ENCODE results near the gene LENG8. TPM values are rescaled to one million over a fixed set of nuclear protein-coding genes. Genes with fewer than 3 reads are reported as not detected.
A peak's percentile ranks its signal among the peaks of the same experiment; 100 is the strongest.

The LENG8 gene
- total RNA-seq, 2 experiments from 2014 or later: 610 to 639 TPM

- Histone ChIP-seq H3K9me3 (ENCODE audit: control insufficient read depth in 1 of 2, insufficient read depth in 1 of 2, low read length in 2 of 2) (no peaks in the 10 kb centered on the region), H3K4me3 (ENCODE audit: low read length) (no peak overlapping the region), H3K27me3 (ENCODE audit: control insufficient read depth in 1 of 2, insufficient read depth in 2 of 2, low read length in 2 of 2) (peaks cover 12 to 15% of the 10 kb centered on the region in 2 experiments), H3K27ac (ENCODE audit: low read depth in 1 of 2, low read length in 2 of 2) (no peak overlapping the region), H3K4me1 (ENCODE audit: insufficient read depth, low read length) (peaks cover 24% of the 10 kb centered on the region), H3K36me3 (ENCODE audit: insufficient read depth, low read length) (peaks cover 3% of the 10 kb centered on the region)
- ATAC-seq (ENCODE audit: poor library complexity): no peak
- Mint-ChIP-seq H3K36me3 (ENCODE audit: low read depth) (no peaks in the 10 kb centered on the region), H3K4me3 (no peak overlapping the region), H3K9me3 (no peaks in the 10 kb centered on the region), H3K27me3 (peaks cover 5% of the 10 kb centered on the region), H3K4me1 (ENCODE audit: low read depth) (peaks cover 32% of the 10 kb centered on the region), H3K27ac (no peak overlapping the region)
- DNase-seq: no peak
- intact Hi-C loops (cut with DNase I, micrococcal nuclease): no loop called here
- ChIA-PET CTCF (no interaction called here), POLR2A (interaction anchor here (1.6 kb wide), 1 partner anchor 14 kb away, joined by 4 read pairs; no protein-coding TSS in a partner anchor)
- TF ChIP-seq CTCF (IDR thresholded peaks at IDR 0.05): no peak
These were observed 15.3 kb upstream of the LENG8 start for GRCh38 chr19:54433697-54434096.

GRCh38 chr19:54434112-54434872 is 14.7 kb upstream of the LENG8 start:
- ATAC-seq (ENCODE audit: poor library complexity) (no peak), DNase-seq (peak in 1 of 14 experiments; percentile 20)
- ChIA-PET POLR2A (interaction anchor here (1.6 kb wide), 1 partner anchor 13 kb away, joined by 4 read pairs; no protein-coding TSS in a partner anchor), CTCF (no interaction called here)
- H3K9me3 ChIP-seq (ENCODE audit: control insufficient read depth in 1 of 2, insufficient read depth in 1 of 2, low read length in 2 of 2): no peaks in the 10 kb centered on the region
- H3K4me3 Mint-ChIP-seq: no peak overlapping the region
- H3K27ac ChIP-seq (ENCODE audit: low read depth in 1 of 2, low read length in 2 of 2): no peak overlapping the region
- peaks cover 3% of the 10 kb centered on the region for H3K36me3 ChIP-seq (ENCODE audit: insufficient read depth, low read length)
- intact Hi-C loops (cut with DNase I, micrococcal nuclease): no loop called here
- H3K27ac Mint-ChIP-seq: no peak overlapping the region
- no peak for TF ChIP-seq CTCF (IDR thresholded peaks at IDR 0.05)
- H3K9me3 Mint-ChIP-seq: no peaks in the 10 kb centered on the region
- peaks cover 2% of the 10 kb centered on the region for H3K27me3 Mint-ChIP-seq
- H3K4me1 ChIP-seq (ENCODE audit: insufficient read depth, low read length): peaks cover 24% of the 10 kb centered on the region
- H3K36me3 Mint-ChIP-seq (ENCODE audit: low read depth): no peaks in the 10 kb centered on the region
- H3K4me3 ChIP-seq (ENCODE audit: low read length): no peak overlapping the region
- peaks cover 35% of the 10 kb centered on the region for H3K4me1 Mint-ChIP-seq (ENCODE audit: low read depth)
- peaks cover 7 to 11% of the 10 kb centered on the region in 2 experiments for H3K27me3 ChIP-seq (ENCODE audit: control insufficient read depth in 1 of 2, insufficient read depth in 2 of 2, low read length in 2 of 2)

GRCh38 chr19:54434873-54435214 is 14.2 kb upstream of the LENG8 start:
- Histone ChIP-seq H3K36me3 (ENCODE audit: insufficient read depth, low read length) (peaks cover 3% of the 10 kb centered on the region), H3K27ac (ENCODE audit: low read depth in 1 of 2, low read length in 2 of 2) (no peak overlapping the region), H3K9me3 (ENCODE audit: control insufficient read depth in 1 of 2, insufficient read depth in 1 of 2, low read length in 2 of 2) (no peaks in the 10 kb centered on the region), H3K4me3 (ENCODE audit: low read length) (no peak overlapping the region), H3K27me3 (ENCODE audit: control insufficient read depth in 1 of 2, insufficient read depth in 2 of 2, low read length in 2 of 2) (peaks cover 4 to 5% of the 10 kb centered on the region in 2 experiments), H3K4me1 (ENCODE audit: insufficient read depth, low read length) (peaks cover 21% of the 10 kb centered on the region)
- H3K4me1 Mint-ChIP-seq (ENCODE audit: low read depth): peaks cover 38% of the 10 kb centered on the region
- POLR2A ChIA-PET: interaction anchor here (1.6 kb wide), 1 partner anchor 13 kb away, joined by 4 read pairs; no protein-coding TSS in a partner anchor
- DNase-seq (peak in 1 of 14 experiments; percentile 12), ATAC-seq (ENCODE audit: poor library complexity) (no peak)
- H3K27me3 Mint-ChIP-seq: no peaks in the 10 kb centered on the region
- H3K4me3 Mint-ChIP-seq: no peak overlapping the region
- no peak for TF ChIP-seq CTCF (IDR thresholded peaks at IDR 0.05)
- H3K27ac Mint-ChIP-seq: no peak overlapping the region
- CTCF ChIA-PET: no interaction called here
- intact Hi-C loops (cut with DNase I, micrococcal nuclease): no loop called here
- H3K9me3 Mint-ChIP-seq: no peaks in the 10 kb centered on the region
- H3K36me3 Mint-ChIP-seq (ENCODE audit: low read depth): no peaks in the 10 kb centered on the region

Measured in CD4-positive, alpha-beta T cell (primary cell).